Nucleus accumbens (tissue), 56 donors: ENCODE results near the gene HIVEP1.
A peak's percentile ranks its signal among the peaks of the same experiment; 100 is the strongest.

ENCODE experiments used
- DNase-seq, 56 donors: peaks; one replicate each; lab custom pipeline; 2025; lab: John Stamatoyannopoulos, UW

Gene HIVEP1

GRCh38 chr6:12113190-12113577, 101.1 kb downstream of the HIVEP1 start:
- no peak for DNase-seq

GRCh38 chr6:12114055-12114503, 102.0 kb downstream of the HIVEP1 start:
- no peak for DNase-seq

- no peak for DNase-seq
Observed at GRCh38 chr6:12115001-12115400, 102.9 kb downstream of the HIVEP1 start.

GRCh38 chr6:12115492-12115891, 103.4 kb downstream of the HIVEP1 start:
- DNase-seq, result no peak

GRCh38 chr6:12116264-12116800, 104.2 kb downstream of the HIVEP1 start:
- DNase-seq, result no peak

- DNase-seq, result no peak
Observed at GRCh38 chr6:12116978-12117377, 104.9 kb downstream of the HIVEP1 start.

- no peak for DNase-seq
Observed at GRCh38 chr6:12118607-12119006, 106.5 kb downstream of the HIVEP1 start.

GRCh38 chr6:12119085-12119588, 107.0 kb downstream of the HIVEP1 start:
- DNase-seq, result no peak

GRCh38 chr6:12125396-12125795, 113.3 kb downstream of the HIVEP1 start:
- no peak for DNase-seq

GRCh38 chr6:12126051-12126450, 113.9 kb downstream of the HIVEP1 start:
- DNase-seq, result no peak

GRCh38 chr6:12129523-12129922, 117.4 kb downstream of the HIVEP1 start:
- DNase-seq, result no peak

- no peak for DNase-seq
Observed at GRCh38 chr6:12132351-12133222, 120.5 kb downstream of the HIVEP1 start.

GRCh38 chr6:12134581-12134980, 122.5 kb downstream of the HIVEP1 start:
- no peak for DNase-seq

GRCh38 chr6:12134991-12135390, 122.9 kb downstream of the HIVEP1 start:
- no peak for DNase-seq

GRCh38 chr6:12136905-12137304, 124.8 kb downstream of the HIVEP1 start:
- no peak for DNase-seq

GRCh38 chr6:12137480-12137879, 125.4 kb downstream of the HIVEP1 start:
- DNase-seq, result peak in 17 of 56 donors; percentile 8 to 59 (median 18)

GRCh38 chr6:12138381-12138780, 126.3 kb downstream of the HIVEP1 start:
- DNase-seq, result no peak

- DNase-seq, result no peak
Observed at GRCh38 chr6:12138936-12139335, 126.8 kb downstream of the HIVEP1 start.

GRCh38 chr6:12147557-12148316, 135.6 kb downstream of the HIVEP1 start:
- no peak for DNase-seq

- no peak for DNase-seq
Observed at GRCh38 chr6:12148317-12148801, 136.2 kb downstream of the HIVEP1 start.

- DNase-seq, result no peak
Observed at GRCh38 chr6:12148841-12149240, 136.7 kb downstream of the HIVEP1 start.
